Stimulated activated naive CD8-positive, alpha-beta T cell treated with anti-CD3 and anti-CD28 coated beads, Interleukin-15, amount 100 ng/mL, for 72 hours (primary cell): Measurements from ENCODE around the gene CRYGN.

Experiments used
- ATAC-seq: fragments of 150-1000 bp; cut with Tn5 transposase; 2 replicates; pipeline ENCODE4 v1.10.0; 2021; ENCODE audit warnings: mild to moderate bottlenecking, moderate library complexity
- DNase-seq, 2 donors: peaks; one replicate each; pipeline ENCODE4 v3.0.0; 2021 to 2022
- H3K27ac Mint-ChIP-seq, 2 donors: one replicate each; pipeline ENCODE4 v1.8.0; 2022; ENCODE audit warnings: mild to moderate bottlenecking in 2 of 2, mixed read lengths in 2 of 2, moderate library complexity in 2 of 2
- H3K27me3 Mint-ChIP-seq: one replicate; pipeline ENCODE4 v1.8.0; 2022; ENCODE audit warnings: mixed read lengths
- H3K4me1 Mint-ChIP-seq: one replicate; pipeline ENCODE4 v1.8.0; 2022; ENCODE audit warnings: mild to moderate bottlenecking, mixed read lengths
- H3K4me3 Mint-ChIP-seq, 2 donors: one replicate each; pipeline ENCODE4 v1.8.0; 2022; ENCODE audit warnings: mild to moderate bottlenecking in 2 of 2, mixed read lengths in 2 of 2, moderate library complexity in 1 of 2
- H3K9me3 Mint-ChIP-seq, 2 donors: one replicate each; pipeline ENCODE4 v1.8.0; 2022; ENCODE audit warnings: mixed read lengths in 2 of 2

Gene CRYGN

GRCh38 chr7:151468217-151469018 is 28.5 kb upstream of the CRYGN start:
- H3K9me3 Mint-ChIP-seq = peaks cover 2 to 10% of the 10 kb centered on the region in 2 donors
- DNase-seq (no peak), ATAC-seq (no peak)
- peak overlapping the region; percentile 76 to 85 for H3K27ac Mint-ChIP-seq
- no peak overlapping the region for H3K4me3 Mint-ChIP-seq
- H3K4me1 Mint-ChIP-seq = peaks cover 47% of the 10 kb centered on the region
- no peaks in the 10 kb centered on the region for H3K27me3 Mint-ChIP-seq

DNA sequence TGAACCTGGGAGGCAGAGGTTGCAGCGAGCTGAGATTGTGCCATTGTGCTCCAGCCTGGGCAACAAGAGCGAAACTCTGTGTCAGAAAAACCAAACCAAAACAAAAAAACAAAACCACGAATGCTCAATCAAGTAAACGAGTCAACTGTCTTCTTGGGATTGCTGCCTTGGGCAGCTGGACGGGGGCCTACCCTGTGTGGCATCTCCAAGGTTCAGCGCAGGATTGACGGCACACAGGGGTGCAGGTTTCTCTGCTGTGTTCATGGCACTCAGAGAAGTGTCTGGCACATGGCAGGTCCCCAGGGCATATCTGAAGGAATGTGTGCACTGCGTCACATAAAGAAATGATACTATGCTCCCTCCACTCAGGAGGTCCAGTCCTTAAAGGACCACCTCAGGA is 25.2 kb upstream of the CRYGN start:
- Mint-ChIP-seq H3K9me3 (peaks cover 13 to 32% of the 10 kb centered on the region in 2 donors), H3K4me1 (peaks cover 17% of the 10 kb centered on the region), H3K4me3 (no peak overlapping the region), H3K27me3 (peaks cover 13% of the 10 kb centered on the region), H3K27ac (no peak overlapping the region)
- ATAC-seq = no peak
- DNase-seq = no peak

- ATAC-seq = no peak
- Mint-ChIP-seq H3K4me1 (no peaks in the 10 kb centered on the region), H3K4me3 (no peak overlapping the region), H3K27ac (no peak overlapping the region), H3K27me3 (peaks cover 25% of the 10 kb centered on the region), H3K9me3 (peaks cover 13 to 32% of the 10 kb centered on the region in 2 donors)
- no peak for DNase-seq
These were observed 22.4 kb upstream of the CRYGN start for GRCh38 chr7:151462306-151462779.

GRCh38 chr7:151461942-151462230 is 21.9 kb upstream of the CRYGN start:
- Mint-ChIP-seq H3K27ac (no peak overlapping the region), H3K9me3 (peaks cover 13 to 32% of the 10 kb centered on the region in 2 donors), H3K27me3 (peaks cover 25% of the 10 kb centered on the region), H3K4me1 (no peaks in the 10 kb centered on the region), H3K4me3 (no peak overlapping the region)
- no peak for ATAC-seq
- no peak for DNase-seq

DNA sequence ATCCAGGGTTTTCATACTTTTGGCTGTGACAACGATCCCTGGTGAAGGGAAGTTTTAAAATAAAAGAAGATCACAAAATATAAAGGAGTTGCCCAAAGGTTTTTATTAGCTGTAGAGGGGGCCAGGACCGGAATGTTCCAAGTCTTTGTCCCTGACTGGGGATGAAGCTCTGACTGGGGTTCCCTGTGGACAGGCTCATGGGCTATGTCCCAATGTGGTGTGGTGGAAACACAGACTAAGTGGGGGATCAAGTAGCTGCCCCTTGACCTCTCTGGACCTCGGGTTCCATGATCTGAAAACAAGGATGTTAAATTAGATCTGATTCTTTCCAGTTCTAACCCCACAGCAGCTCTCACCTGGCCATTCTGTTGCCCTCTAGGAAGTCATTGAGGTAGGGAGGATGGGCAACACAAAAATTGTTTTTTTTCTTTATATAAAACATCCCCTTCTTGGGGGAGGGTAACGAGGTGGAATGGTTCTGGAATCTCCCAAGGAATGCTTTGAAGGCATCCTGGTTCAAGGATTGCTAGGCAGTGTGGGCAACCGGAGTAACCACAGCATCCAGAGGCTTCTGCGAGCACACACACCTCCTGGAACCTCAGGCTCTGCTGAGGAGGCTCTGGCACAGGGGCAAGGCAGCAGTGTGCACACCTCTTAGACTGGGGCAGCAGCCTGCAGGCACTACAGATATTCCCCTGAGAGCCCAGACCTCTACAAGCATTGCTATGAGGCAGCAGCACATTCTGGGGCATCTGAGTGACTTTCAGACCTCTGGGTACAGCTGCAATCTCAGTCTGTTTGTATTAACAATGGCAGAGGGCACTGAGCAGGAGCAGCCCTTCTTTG is 21.4 kb upstream of the CRYGN start:
- H3K4me3 Mint-ChIP-seq = no peak overlapping the region
- peak; percentile 39 for ATAC-seq
- DNase-seq = no peak
- H3K9me3 Mint-ChIP-seq = peaks cover 13 to 32% of the 10 kb centered on the region in 2 donors
- H3K27me3 Mint-ChIP-seq = peaks cover 25% of the 10 kb centered on the region
- no peaks in the 10 kb centered on the region for H3K4me1 Mint-ChIP-seq
- H3K27ac Mint-ChIP-seq = peak overlapping the region in 1 of 2 donors; percentile 21

- DNase-seq (no peak), ATAC-seq (no peak)
- Mint-ChIP-seq H3K4me3 (no peak overlapping the region), H3K27ac (no peak overlapping the region), H3K9me3 (peaks cover 13 to 32% of the 10 kb centered on the region in 2 donors), H3K4me1 (no peaks in the 10 kb centered on the region), H3K27me3 (peaks cover 25% of the 10 kb centered on the region)
These were observed 20.5 kb upstream of the CRYGN start for GRCh38 chr7:151460474-151460855.

GRCh38 chr7:151459726-151460473 is 20.0 kb upstream of the CRYGN start:
- H3K27me3 Mint-ChIP-seq = peaks cover 25% of the 10 kb centered on the region
- H3K4me1 Mint-ChIP-seq = no peaks in the 10 kb centered on the region

DNA sequence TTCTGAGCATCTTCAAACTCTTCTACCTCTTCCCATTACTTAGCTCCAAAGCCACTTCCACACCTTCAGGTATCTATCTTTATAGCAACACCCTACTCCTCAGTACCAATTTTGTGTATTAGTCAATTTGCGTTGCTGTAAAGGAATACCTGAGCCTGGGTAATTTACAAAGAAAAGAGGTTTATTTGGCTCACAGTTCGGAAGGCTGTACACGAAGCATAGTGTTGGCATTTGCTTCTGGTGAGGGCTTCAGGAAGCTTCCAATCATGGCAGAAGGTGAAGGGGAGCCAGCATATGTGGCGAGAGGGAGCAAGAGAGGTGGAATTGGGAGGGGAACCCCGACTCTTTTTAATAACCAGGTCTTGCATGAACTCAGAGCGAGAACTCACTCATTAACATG is 17.6 kb upstream of the CRYGN start:
- no peak for ATAC-seq
- H3K4me1 Mint-ChIP-seq = no peaks in the 10 kb centered on the region
- H3K27ac Mint-ChIP-seq = no peak overlapping the region
- DNase-seq = no peak
- peaks cover 2 to 13% of the 10 kb centered on the region in 2 donors for H3K9me3 Mint-ChIP-seq
- peaks cover 34% of the 10 kb centered on the region for H3K27me3 Mint-ChIP-seq
- no peak overlapping the region for H3K4me3 Mint-ChIP-seq

More at GRCh38 chr7:151459726-151460473, 20.0 kb upstream of the CRYGN start:
- no peak overlapping the region for H3K27ac Mint-ChIP-seq
- peaks cover 13 to 32% of the 10 kb centered on the region in 2 donors for H3K9me3 Mint-ChIP-seq
- no peak overlapping the region for H3K4me3 Mint-ChIP-seq
- DNase-seq (no peak), ATAC-seq (no peak)

GRCh38 chr7:151456782-151457181 is 16.8 kb upstream of the CRYGN start:
- H3K27ac Mint-ChIP-seq = no peak overlapping the region
- no peak for ATAC-seq
- H3K4me3 Mint-ChIP-seq = no peak overlapping the region
- DNase-seq = no peak
- peaks cover 34% of the 10 kb centered on the region for H3K27me3 Mint-ChIP-seq
- H3K9me3 Mint-ChIP-seq = peaks cover 0 to 9% of the 10 kb centered on the region in 2 donors
- H3K4me1 Mint-ChIP-seq = no peaks in the 10 kb centered on the region

GRCh38 chr7:151456276-151456675 is 16.3 kb upstream of the CRYGN start:
- DNase-seq = no peak

DNA sequence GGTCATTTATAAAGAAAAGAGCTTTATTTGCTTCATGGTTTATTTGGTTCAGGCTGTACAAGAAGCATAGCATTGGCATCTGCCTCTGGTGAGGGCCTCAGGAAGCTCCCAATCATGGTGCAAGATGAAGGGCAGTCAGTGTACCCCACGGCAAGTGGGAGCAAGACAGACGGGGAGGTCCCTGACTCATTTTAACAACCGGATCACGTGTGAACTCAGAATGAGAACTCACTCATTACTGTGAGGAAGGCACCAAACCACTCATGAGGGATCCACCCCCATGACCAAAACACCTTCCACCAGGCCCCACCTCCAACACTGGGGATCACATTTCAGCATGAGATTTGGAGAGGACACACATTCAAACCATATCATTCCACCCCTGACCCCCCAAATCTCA is 15.7 kb upstream of the CRYGN start:
- ATAC-seq (no peak), DNase-seq (no peak)
- peaks cover 31% of the 10 kb centered on the region for H3K27me3 Mint-ChIP-seq
- no peak overlapping the region for H3K4me3 Mint-ChIP-seq
- no peaks in the 10 kb centered on the region for H3K9me3 Mint-ChIP-seq
- no peak overlapping the region for H3K27ac Mint-ChIP-seq
- H3K4me1 Mint-ChIP-seq = no peaks in the 10 kb centered on the region

More at GRCh38 chr7:151456276-151456675, 16.3 kb upstream of the CRYGN start:
- ATAC-seq = no peak
- H3K27ac Mint-ChIP-seq = no peak overlapping the region
- peaks cover 0 to 4% of the 10 kb centered on the region in 2 donors for H3K9me3 Mint-ChIP-seq
- peaks cover 31% of the 10 kb centered on the region for H3K27me3 Mint-ChIP-seq
- H3K4me3 Mint-ChIP-seq = no peak overlapping the region
- H3K4me1 Mint-ChIP-seq = no peaks in the 10 kb centered on the region

DNA sequence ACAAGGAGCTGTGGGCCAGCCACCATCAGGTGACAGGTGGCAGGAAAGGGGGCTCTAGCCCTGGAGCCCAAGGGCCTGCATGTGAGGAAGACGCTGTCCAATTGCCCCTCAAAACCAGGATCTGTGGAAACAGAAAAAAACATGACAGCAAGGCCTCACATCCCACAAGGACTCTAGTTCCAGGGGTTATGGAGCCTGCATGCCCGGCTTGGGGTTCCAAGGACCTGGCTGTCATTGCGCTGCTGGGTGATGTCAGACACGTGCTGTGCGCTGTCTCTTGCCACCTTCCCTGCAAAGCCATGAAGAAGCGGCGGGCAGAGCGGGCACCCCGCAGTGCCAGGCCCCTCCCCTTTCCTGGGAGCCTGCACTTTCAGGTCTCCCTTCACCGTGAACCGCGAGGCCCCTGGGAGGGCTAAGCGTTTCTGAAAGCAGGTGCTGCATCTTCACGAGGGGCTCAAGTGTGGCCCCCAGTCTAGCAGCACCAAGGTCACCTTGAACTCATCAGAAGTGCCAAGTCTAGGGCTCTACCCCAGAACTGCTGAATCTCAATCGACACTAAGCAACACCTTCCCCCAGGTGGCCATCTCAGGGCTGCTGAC is 15.1 kb upstream of the CRYGN start:
- peaks cover 31% of the 10 kb centered on the region for H3K27me3 Mint-ChIP-seq
- DNase-seq = no peak
- H3K27ac Mint-ChIP-seq = no peak overlapping the region
- H3K4me1 Mint-ChIP-seq = no peaks in the 10 kb centered on the region
- no peak for ATAC-seq
- H3K9me3 Mint-ChIP-seq = no peaks in the 10 kb centered on the region
- no peak overlapping the region for H3K4me3 Mint-ChIP-seq

GRCh38 chr7:151454305-151454704 is 14.4 kb upstream of the CRYGN start:
- Mint-ChIP-seq H3K4me1 (peaks cover 6% of the 10 kb centered on the region), H3K27ac (no peak overlapping the region), H3K27me3 (peaks cover 31% of the 10 kb centered on the region), H3K9me3 (no peaks in the 10 kb centered on the region), H3K4me3 (no peak overlapping the region)
- DNase-seq (no peak), ATAC-seq (no peak)

GRCh38 chr7:151453326-151453791 is 13.4 kb upstream of the CRYGN start:
- ATAC-seq (no peak), DNase-seq (no peak)
- peaks cover 29% of the 10 kb centered on the region for H3K27me3 Mint-ChIP-seq
- H3K4me1 Mint-ChIP-seq = peaks cover 6% of the 10 kb centered on the region
- H3K9me3 Mint-ChIP-seq = no peaks in the 10 kb centered on the region
- no peak overlapping the region for H3K27ac Mint-ChIP-seq
- H3K4me3 Mint-ChIP-seq = no peak overlapping the region

DNA sequence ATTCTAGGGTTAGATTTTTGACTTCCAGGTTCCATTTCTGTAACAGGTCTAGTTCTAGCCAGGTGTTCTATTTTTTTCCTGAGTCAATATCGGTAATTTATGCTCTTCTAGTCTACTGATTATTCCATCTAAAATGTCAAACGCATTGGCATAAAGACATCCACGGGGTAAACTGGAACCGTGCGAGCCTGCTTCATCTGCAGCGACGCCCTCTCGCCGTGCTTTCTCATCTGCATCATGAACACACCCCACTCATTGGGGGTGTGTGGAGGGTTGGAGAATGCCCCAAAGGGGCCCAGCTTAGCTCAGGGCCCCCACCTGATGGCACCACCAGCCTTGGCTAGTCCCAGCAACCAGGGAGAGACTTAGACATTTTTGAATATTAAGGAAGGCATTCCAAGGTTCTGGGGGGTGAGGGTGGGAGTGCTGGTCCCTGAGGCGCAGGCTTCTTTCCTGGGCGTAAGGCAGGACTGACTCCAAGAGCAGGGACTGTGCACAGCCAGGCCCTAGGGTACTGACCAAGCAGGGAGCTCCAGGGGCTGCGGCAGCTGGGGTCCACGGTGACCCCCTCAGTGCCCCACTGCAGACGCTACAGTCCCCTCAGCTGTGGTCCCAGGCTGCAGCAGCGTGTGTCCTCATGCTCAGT is 12.9 kb upstream of the CRYGN start:
- no peaks in the 10 kb centered on the region for H3K9me3 Mint-ChIP-seq
- H3K27me3 Mint-ChIP-seq = peaks cover 29% of the 10 kb centered on the region
- H3K27ac Mint-ChIP-seq = peak overlapping the region in 1 of 2 donors; percentile 55
- ATAC-seq (no peak), DNase-seq (no peak)
- no peak overlapping the region for H3K4me3 Mint-ChIP-seq
- peaks cover 6% of the 10 kb centered on the region for H3K4me1 Mint-ChIP-seq
